Measurements from ENCODE around the gene GOLGA6L2. TPM values are rescaled to one million over a fixed set of nuclear protein-coding genes. Genes with fewer than 3 reads are reported as not detected.

The GOLGA6L2 gene
- total and polyA plus RNA-seq, 2 of the 13 experiments (the other 11 are each of a cell fraction or from before 2014, with no cell fraction given): not detected

DNA sequence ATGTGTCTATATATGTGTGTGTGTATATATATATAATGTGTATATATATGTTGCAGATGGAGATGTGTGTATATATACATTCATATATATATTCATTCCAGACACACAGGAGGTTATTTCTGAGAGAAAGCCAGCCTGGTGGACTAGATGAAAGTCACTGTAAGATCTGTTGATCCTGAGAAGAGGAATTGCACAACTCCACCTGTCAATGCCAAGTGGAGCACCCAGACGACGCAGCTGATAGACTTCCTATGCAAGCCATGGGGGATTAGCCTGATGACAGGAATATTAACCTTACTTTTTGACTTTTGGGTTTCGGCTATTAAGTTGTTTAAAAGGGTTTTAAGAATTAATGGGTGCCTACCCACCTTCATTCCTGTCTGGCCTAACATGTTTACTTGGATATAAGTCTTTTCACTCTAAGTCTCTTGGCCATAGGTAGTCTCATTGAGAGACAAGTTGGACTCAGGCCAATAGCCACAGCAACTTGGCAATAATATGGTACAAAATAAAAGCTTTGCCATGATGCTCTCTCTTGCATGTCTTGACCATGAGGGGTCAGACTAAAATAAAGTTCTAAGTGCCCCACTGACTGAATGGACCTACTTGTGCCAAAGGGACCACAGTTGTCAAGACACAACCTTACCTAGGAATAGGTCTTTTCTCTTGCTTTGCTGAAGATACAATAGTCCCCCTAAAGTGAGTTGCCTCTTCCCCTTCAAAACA lies 35.9 kb upstream of the GOLGA6L2 start:
- H3K27me3 ChIP-seq (ENCODE audit: control insufficient read depth in 1 of 2, insufficient read depth in 2 of 2, low read length in 2 of 2): no peaks in the 10 kb centered on the region
- no peak overlapping the region for H2AFZ ChIP-seq (ENCODE audit: low read length)
- no peak overlapping the region for H3K27ac ChIP-seq (ENCODE audit: extremely low read length, insufficient read depth, low read length)
- 5% methylated on average over 3 of the region's 3 CpGs for WGBS (ENCODE audit: low lambda C conversion rate)
- no peaks in the 10 kb centered on the region for H3K79me2 ChIP-seq (ENCODE audit: insufficient read depth, low read length)
- no peaks in the 10 kb centered on the region for H3K9me3 ChIP-seq (ENCODE audit: low read length)
- H3K9ac ChIP-seq (ENCODE audit: insufficient read depth, low read depth, low read length): no peak overlapping the region
- no peaks in the 10 kb centered on the region for H4K20me1 ChIP-seq (ENCODE audit: insufficient read depth, low read length)
- H3K4me3 ChIP-seq (replicated peaks in 1 of 3; ENCODE audit: insufficient read depth in 1 of 3, low read depth in 2 of 3, low read length in 3 of 3): no peak overlapping the region
- BruUV-seq (replicated peaks): no TSS peak
- no peak for DNase-seq (ENCODE audit: low spot score)
- intact Hi-C loops (cut with micrococcal nuclease; ENCODE audit: unreplicated experiment): no loop called here
- POLR2A ChIA-PET: no interaction called here
- CTCF ChIA-PET (ENCODE audit: low intra/inter-chr PET ratio, low total read pairs): no interaction called here
- H3K4me2 ChIP-seq (ENCODE audit: low read depth, low read length): no peak overlapping the region
- no peaks in the 10 kb centered on the region for H3K36me3 ChIP-seq (replicated peaks in 1 of 2; ENCODE audit: control insufficient read depth in 1 of 2, insufficient read depth in 2 of 2, low read length in 2 of 2)
- no peaks in the 10 kb centered on the region for H3K4me1 ChIP-seq (ENCODE audit: insufficient read depth, low read length)
- ATAC-seq: no peak
- FAIRE-seq: no peak
- in situ Hi-C loops (cut with HindIII; ENCODE audit: extremely low pct_ligation_motif_present, low pct_unique_long_range_greater_than_20kb): loop anchor here (25.0 kb wide), 1 partner anchor 154 kb away; the partner anchor contains the start of gene MAGEL2
- TF ChIP-seq, protein P1, sequence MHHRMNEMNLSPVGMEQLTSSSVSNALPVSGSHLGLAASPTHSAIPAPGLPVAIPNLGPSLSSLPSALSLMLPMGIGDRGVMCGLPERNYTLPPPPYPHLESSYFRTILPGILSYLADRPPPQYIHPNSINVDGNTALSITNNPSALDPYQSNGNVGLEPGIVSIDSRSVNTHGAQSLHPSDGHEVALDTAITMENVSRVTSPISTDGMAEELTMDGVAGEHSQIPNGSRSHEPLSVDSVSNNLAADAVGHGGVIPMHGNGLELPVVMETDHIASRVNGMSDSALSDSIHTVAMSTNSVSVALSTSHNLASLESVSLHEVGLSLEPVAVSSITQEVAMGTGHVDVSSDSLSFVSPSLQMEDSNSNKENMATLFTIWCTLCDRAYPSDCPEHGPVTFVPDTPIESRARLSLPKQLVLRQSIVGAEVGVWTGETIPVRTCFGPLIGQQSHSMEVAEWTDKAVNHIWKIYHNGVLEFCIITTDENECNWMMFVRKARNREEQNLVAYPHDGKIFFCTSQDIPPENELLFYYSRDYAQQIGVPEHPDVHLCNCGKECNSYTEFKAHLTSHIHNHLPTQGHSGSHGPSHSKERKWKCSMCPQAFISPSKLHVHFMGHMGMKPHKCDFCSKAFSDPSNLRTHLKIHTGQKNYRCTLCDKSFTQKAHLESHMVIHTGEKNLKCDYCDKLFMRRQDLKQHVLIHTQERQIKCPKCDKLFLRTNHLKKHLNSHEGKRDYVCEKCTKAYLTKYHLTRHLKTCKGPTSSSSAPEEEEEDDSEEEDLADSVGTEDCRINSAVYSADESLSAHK (CRISPR knock-in tag; IDR thresholded peaks at IDR 0.05; ENCODE audit: borderline replicate concordance): no peak
- TF ChIP-seq KMT2B (CRISPR knock-in tag; IDR thresholded peaks at IDR 0.05): no peak
- no peak for TF ChIP-seq LCORL (IDR thresholded peaks at IDR 0.05)
- TF ChIP-seq LCORL (CRISPR knock-in tag; IDR thresholded peaks at IDR 0.05): no peak
- no peak for TF ChIP-seq ADNP (CRISPR knock-in tag; IDR thresholded peaks at IDR 0.05)
- no peak for TF ChIP-seq ZNF577 (CRISPR knock-in tag; IDR thresholded peaks at IDR 0.05; ENCODE audit: borderline replicate concordance, low read depth)
- TF ChIP-seq KLF13 (CRISPR knock-in tag; IDR thresholded peaks at IDR 0.05): no peak
- TF ChIP-seq ZNF326 (CRISPR knock-in tag; IDR thresholded peaks at IDR 0.05; ENCODE audit: borderline replicate concordance): no peak
- TF ChIP-seq, protein P2, sequence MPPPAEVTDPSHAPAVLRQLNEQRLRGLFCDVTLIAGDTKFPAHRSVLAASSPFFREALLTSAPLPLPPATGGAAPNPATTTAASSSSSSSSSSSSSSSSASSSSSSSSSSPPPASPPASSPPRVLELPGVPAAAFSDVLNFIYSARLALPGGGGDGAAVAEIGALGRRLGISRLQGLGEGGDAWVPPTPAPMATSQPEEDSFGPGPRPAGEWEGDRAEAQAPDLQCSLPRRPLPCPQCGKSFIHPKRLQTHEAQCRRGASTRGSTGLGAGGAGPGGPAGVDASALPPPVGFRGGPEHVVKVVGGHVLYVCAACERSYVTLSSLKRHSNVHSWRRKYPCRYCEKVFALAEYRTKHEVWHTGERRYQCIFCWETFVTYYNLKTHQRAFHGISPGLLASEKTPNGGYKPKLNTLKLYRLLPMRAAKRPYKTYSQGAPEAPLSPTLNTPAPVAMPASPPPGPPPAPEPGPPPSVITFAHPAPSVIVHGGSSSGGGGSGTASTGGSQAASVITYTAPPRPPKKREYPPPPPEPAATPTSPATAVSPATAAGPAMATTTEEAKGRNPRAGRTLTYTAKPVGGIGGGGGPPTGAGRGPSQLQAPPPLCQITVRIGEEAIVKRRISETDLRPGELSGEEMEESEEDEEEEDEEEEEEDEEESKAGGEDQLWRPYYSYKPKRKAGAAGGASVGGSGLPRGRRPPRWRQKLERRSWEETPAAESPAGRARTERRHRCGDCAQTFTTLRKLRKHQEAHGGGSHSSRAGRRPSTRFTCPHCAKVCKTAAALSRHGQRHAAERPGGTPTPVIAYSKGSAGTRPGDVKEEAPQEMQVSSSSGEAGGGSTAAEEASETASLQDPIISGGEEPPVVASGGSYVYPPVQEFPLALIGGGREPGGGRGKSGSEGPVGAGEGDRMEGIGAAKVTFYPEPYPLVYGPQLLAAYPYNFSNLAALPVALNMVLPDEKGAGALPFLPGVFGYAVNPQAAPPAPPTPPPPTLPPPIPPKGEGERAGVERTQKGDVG (CRISPR knock-in tag; IDR thresholded peaks at IDR 0.05; ENCODE audit: borderline replicate concordance): no peak
- no peak for TF ChIP-seq FOXJ3 (CRISPR knock-in tag; IDR thresholded peaks at IDR 0.05; ENCODE audit: borderline replicate concordance)
- TF ChIP-seq, protein P3, sequence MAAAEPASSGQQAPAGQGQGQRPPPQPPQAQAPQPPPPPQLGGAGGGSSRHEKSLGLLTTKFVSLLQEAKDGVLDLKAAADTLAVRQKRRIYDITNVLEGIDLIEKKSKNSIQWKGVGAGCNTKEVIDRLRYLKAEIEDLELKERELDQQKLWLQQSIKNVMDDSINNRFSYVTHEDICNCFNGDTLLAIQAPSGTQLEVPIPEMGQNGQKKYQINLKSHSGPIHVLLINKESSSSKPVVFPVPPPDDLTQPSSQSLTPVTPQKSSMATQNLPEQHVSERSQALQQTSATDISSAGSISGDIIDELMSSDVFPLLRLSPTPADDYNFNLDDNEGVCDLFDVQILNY (CRISPR knock-in tag; conservative IDR thresholded peaks at IDR 0.05): no peak
- no peak for TF ChIP-seq SCMH1 (CRISPR knock-in tag; IDR thresholded peaks at IDR 0.05; ENCODE audit: borderline replicate concordance)
- no peak for TF ChIP-seq ETV6 (CRISPR knock-in tag; conservative IDR thresholded peaks at IDR 0.05)
- no peak for TF ChIP-seq KDM2A (CRISPR knock-in tag; IDR thresholded peaks at IDR 0.05; ENCODE audit: borderline replicate concordance, low read depth)
- TF ChIP-seq ZNF720 (CRISPR knock-in tag; IDR thresholded peaks at IDR 0.05): no peak
- TF ChIP-seq PBX3 (CRISPR knock-in tag; IDR thresholded peaks at IDR 0.05; ENCODE audit: borderline replicate concordance): no peak
- no peak for TF ChIP-seq SALL2 (CRISPR knock-in tag; IDR thresholded peaks at IDR 0.05)

All from HepG2 (cell line).